ENCODE data around the gene PRKG1. TPM values are rescaled to one million over a fixed set of nuclear protein-coding genes. Genes with fewer than 3 reads are reported as not detected.

PRKG1 gene
- total and polyA plus RNA-seq, 2 experiments from 2014 or later: 18.2 to 21.1 TPM

DNA sequence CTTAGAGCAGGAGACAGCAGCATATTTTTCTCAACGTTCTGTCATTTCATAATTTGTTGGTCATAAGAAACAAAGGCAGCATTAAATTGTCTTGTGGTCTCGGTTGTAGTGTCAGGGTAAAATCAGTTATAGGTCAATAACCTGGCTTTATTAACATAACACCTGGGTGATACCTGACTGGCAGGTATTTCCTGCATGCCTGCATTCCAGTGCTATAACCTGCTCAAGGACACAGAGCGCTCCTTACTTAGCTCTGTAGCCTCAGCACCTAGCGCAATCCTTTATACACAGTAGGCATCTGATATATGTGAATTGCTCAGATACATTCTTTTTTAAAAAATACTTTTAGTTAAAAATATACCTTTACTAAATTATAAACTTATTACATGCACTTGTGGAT lies 38.9 kb upstream of the PRKG1 start:
- TF ChIP-seq CREB1 (CRISPR knock-in tag; IDR thresholded peaks at IDR 0.05; ENCODE audit: low read depth): no peak
- Mint-ChIP-seq H3K27ac (no peak overlapping the region), H3K36me3 (ENCODE audit: low read depth) (no peaks in the 10 kb centered on the region), H3K9me3 (no peaks in the 10 kb centered on the region), H3K27me3 (ENCODE audit: insufficient read depth, low read depth, poor library complexity) (no peaks in the 10 kb centered on the region), H3K4me3 (no peak overlapping the region), H3K4me1 (peaks cover 35% of the 10 kb centered on the region)
- H3K79me2 ChIP-seq (replicated peaks; ENCODE audit: insufficient read depth): no peaks in the 10 kb centered on the region
- H2AFZ ChIP-seq: no peak overlapping the region
- H4K20me1 ChIP-seq (replicated peaks; ENCODE audit: insufficient read depth): no peaks in the 10 kb centered on the region
- H3K27ac ChIP-seq (ENCODE audit: low read depth): no peak overlapping the region
- H3K4me3 ChIP-seq: no peak overlapping the region
- no peaks in the 10 kb centered on the region for H3K36me3 ChIP-seq (ENCODE audit: insufficient read depth)
- peaks cover 33% of the 10 kb centered on the region for H3K4me1 ChIP-seq (ENCODE audit: insufficient read depth)
- H3K4me2 ChIP-seq: peak overlapping the region; percentile 35; the same call in 1 of the 2 replicates
- no peaks in the 10 kb centered on the region for H3F3A ChIP-seq (replicated peaks; ENCODE audit: low read depth)
- H3K27me3 ChIP-seq (ENCODE audit: insufficient read depth): no peaks in the 10 kb centered on the region
- DNase-seq (ENCODE audit: low spot score) (peak; percentile 42), ATAC-seq (peak; percentile 87)
- no peaks in the 10 kb centered on the region for H3K9me2 ChIP-seq (ENCODE audit: insufficient read depth)

DNA sequence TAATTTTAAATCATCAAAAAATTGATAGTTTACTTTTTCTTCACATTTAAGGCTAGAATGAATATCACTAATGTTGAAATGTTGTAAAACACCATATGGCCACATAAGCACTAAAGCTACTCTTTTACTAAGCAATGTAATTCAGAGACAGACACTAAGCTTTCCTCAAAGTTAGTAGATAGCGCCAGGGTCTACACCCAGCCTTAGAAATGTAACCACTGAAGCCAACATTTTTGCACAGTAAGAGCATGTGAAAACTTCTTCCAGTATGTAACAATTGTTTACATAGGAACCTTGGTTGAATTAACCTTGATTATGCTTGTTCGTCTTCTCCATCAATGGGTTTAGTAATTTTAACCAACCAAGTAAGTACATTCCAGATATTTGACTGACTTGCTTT lies 28.4 kb upstream of the PRKG1 start:
- H3K4me1 Mint-ChIP-seq: no peaks in the 10 kb centered on the region; the same call in 1 of the 3 replicates
- no peaks in the 10 kb centered on the region for H3K79me2 ChIP-seq (replicated peaks; ENCODE audit: insufficient read depth)
- H3K4me3 Mint-ChIP-seq: no peak overlapping the region
- no peaks in the 10 kb centered on the region for H3K36me3 ChIP-seq (ENCODE audit: insufficient read depth)
- H3K4me2 ChIP-seq: no peak overlapping the region
- H3K9me3 Mint-ChIP-seq: no peaks in the 10 kb centered on the region
- no peaks in the 10 kb centered on the region for H3K27me3 Mint-ChIP-seq (ENCODE audit: insufficient read depth, low read depth, poor library complexity)
- DNase-seq (ENCODE audit: low spot score) (no peak), ATAC-seq (no peak)
- no peak overlapping the region for H3K4me3 ChIP-seq
- H3K4me1 ChIP-seq (ENCODE audit: insufficient read depth): no peaks in the 10 kb centered on the region
- H3K27ac ChIP-seq (ENCODE audit: low read depth): no peak overlapping the region
- H3K36me3 Mint-ChIP-seq (ENCODE audit: low read depth): no peaks in the 10 kb centered on the region
- H4K20me1 ChIP-seq (replicated peaks; ENCODE audit: insufficient read depth): no peaks in the 10 kb centered on the region
- H3K27me3 ChIP-seq (ENCODE audit: insufficient read depth): no peaks in the 10 kb centered on the region
- peaks cover 16% of the 10 kb centered on the region for H3K9me2 ChIP-seq (ENCODE audit: insufficient read depth)
- H3F3A ChIP-seq (replicated peaks; ENCODE audit: low read depth): no peaks in the 10 kb centered on the region
- no peak overlapping the region for H3K27ac Mint-ChIP-seq
- peak overlapping the region; percentile 3; the same call in 1 of the 2 replicates for H2AFZ ChIP-seq
- TF ChIP-seq, protein P1, sequence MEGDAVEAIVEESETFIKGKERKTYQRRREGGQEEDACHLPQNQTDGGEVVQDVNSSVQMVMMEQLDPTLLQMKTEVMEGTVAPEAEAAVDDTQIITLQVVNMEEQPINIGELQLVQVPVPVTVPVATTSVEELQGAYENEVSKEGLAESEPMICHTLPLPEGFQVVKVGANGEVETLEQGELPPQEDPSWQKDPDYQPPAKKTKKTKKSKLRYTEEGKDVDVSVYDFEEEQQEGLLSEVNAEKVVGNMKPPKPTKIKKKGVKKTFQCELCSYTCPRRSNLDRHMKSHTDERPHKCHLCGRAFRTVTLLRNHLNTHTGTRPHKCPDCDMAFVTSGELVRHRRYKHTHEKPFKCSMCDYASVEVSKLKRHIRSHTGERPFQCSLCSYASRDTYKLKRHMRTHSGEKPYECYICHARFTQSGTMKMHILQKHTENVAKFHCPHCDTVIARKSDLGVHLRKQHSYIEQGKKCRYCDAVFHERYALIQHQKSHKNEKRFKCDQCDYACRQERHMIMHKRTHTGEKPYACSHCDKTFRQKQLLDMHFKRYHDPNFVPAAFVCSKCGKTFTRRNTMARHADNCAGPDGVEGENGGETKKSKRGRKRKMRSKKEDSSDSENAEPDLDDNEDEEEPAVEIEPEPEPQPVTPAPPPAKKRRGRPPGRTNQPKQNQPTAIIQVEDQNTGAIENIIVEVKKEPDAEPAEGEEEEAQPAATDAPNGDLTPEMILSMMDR (conservative IDR thresholded peaks at IDR 0.05; ENCODE audit: low read depth in 2 of 2): no peak
- TF ChIP-seq, protein P2, sequence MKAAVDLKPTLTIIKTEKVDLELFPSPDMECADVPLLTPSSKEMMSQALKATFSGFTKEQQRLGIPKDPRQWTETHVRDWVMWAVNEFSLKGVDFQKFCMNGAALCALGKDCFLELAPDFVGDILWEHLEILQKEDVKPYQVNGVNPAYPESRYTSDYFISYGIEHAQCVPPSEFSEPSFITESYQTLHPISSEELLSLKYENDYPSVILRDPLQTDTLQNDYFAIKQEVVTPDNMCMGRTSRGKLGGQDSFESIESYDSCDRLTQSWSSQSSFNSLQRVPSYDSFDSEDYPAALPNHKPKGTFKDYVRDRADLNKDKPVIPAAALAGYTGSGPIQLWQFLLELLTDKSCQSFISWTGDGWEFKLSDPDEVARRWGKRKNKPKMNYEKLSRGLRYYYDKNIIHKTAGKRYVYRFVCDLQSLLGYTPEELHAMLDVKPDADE (IDR thresholded peaks at IDR 0.05): no peak
- TF ChIP-seq EZH2 (IDR thresholded peaks at IDR 0.05; ENCODE audit: low read depth, unreplicated experiment) (no peak), ZNF331 (CRISPR knock-in tag; IDR thresholded peaks at IDR 0.05; ENCODE audit: low read depth) (no peak), EZH2phosphoT487 (IDR thresholded peaks at IDR 0.05; ENCODE audit: unreplicated experiment) (no peak), JUNB (IDR thresholded peaks at IDR 0.05; ENCODE audit: unreplicated experiment) (no peak), NANOG (IDR thresholded peaks at IDR 0.05; ENCODE audit: borderline replicate concordance) (no peak), STAT1 (IDR thresholded peaks at IDR 0.05; ENCODE audit: unreplicated experiment) (no peak), POLR2AphosphoS5 (IDR thresholded peaks at IDR 0.05; ENCODE audit: low read depth) (no peak)
- TF ChIP-seq, protein P3, sequence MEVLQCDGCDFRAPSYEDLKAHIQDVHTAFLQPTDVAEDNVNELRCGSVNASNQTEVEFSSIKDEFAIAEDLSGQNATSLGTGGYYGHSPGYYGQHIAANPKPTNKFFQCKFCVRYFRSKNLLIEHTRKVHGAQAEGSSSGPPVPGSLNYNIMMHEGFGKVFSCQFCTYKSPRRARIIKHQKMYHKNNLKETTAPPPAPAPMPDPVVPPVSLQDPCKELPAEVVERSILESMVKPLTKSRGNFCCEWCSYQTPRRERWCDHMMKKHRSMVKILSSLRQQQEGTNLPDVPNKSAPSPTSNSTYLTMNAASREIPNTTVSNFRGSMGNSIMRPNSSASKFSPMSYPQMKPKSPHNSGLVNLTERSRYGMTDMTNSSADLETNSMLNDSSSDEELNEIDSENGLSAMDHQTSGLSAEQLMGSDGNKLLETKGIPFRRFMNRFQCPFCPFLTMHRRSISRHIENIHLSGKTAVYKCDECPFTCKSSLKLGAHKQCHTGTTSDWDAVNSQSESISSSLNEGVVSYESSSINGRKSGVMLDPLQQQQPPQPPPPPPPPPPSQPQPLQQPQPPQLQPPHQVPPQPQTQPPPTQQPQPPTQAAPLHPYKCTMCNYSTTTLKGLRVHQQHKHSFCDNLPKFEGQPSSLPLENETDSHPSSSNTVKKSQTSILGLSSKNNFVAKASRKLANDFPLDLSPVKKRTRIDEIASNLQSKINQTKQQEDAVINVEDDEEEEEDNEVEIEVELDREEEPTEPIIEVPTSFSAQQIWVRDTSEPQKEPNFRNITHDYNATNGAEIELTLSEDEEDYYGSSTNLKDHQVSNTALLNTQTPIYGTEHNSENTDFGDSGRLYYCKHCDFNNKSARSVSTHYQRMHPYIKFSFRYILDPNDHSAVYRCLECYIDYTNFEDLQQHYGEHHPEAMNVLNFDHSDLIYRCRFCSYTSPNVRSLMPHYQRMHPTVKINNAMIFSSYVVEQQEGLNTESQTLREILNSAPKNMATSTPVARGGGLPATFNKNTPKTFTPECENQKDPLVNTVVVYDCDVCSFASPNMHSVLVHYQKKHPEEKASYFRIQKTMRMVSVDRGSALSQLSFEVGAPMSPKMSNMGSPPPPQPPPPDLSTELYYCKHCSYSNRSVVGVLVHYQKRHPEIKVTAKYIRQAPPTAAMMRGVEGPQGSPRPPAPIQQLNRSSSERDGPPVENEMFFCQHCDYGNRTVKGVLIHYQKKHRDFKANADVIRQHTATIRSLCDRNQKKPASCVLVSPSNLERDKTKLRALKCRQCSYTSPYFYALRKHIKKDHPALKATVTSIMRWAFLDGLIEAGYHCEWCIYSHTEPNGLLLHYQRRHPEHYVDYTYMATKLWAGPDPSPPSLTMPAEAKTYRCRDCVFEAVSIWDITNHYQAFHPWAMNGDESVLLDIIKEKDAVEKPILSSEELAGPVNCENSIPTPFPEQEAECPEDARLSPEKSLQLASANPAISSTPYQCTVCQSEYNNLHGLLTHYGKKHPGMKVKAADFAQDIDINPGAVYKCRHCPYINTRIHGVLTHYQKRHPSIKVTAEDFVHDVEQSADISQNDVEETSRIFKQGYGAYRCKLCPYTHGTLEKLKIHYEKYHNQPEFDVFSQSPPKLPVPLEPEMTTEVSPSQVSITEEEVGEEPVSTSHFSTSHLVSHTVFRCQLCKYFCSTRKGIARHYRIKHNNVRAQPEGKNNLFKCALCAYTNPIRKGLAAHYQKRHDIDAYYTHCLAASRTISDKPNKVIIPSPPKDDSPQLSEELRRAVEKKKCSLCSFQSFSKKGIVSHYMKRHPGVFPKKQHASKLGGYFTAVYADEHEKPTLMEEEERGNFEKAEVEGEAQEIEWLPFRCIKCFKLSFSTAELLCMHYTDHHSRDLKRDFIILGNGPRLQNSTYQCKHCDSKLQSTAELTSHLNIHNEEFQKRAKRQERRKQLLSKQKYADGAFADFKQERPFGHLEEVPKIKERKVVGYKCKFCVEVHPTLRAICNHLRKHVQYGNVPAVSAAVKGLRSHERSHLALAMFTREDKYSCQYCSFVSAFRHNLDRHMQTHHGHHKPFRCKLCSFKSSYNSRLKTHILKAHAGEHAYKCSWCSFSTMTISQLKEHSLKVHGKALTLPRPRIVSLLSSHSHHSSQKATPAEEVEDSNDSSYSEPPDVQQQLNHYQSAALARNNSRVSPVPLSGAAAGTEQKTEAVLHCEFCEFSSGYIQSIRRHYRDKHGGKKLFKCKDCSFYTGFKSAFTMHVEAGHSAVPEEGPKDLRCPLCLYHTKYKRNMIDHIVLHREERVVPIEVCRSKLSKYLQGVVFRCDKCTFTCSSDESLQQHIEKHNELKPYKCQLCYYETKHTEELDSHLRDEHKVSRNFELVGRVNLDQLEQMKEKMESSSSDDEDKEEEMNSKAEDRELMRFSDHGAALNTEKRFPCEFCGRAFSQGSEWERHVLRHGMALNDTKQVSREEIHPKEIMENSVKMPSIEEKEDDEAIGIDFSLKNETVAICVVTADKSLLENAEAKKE (CRISPR knock-in tag; IDR thresholded peaks at IDR 0.05): no peak

Measured in GM23338 (cell line).